ENCODE measurements around the gene STX18.

The STX18 gene

GRCh38 chr4:4395849-4396627 lies 145.8 kb downstream of the STX18 start:
- DNase-seq, result no peak

- no peak for DNase-seq
Measured at GRCh38 chr4:4395371-4395770, 146.5 kb downstream of the STX18 start.

DNA sequence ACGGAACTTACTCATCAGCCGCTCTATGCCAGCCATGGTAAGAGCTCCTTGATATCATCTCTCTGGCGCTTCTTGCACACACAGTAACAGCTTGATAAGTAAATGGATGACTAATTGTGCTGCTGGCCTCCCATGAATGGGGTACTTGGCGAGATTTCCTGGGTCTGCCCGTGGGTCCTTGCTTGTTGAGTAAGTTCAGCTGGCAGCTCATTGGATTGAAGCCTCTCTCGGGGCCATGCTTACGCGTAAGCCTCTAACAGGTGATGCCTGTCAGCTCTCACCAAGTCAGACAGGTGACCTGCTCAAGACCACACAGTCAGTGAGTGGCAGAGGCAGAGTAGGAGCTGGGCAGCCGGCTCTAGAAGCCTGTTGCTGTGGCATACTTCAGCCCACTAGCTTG lies 147.2 kb downstream of the STX18 start:
- no peak for DNase-seq

DNA sequence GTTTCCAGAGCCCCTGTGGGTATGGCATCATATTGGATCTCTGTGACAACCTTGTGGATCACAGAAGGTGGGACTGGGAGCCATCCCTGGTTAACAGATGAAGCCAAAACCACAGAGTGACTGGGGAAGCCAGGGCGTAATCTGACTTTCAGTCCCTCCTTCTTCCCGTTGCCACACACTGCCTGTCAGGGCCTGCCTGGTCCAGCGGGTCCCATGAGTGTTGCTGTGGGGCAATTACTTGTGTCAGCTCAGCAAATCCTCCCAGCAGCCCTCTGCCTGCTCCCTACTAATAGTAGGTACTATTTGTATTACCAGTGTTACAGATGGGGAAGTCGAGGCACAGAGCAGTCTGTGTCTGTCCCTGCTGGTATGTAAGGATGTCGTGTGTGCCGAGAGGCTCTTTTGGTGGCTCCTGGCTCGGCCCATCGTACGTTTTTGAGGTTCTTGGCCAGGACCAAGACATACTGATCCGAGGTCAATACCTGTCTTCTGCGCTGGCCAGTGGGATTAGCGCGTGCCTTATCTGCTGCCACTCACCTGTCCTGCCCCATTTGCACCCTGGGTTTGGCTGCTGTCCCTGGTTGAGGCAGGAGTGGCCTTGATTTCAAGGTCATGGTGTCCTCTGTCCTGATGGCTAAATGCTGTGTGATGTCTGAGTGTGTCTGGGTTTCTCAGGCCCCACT lies 149.2 kb downstream of the STX18 start:
- DNase-seq, result no peak

- no peak for DNase-seq
Measured at GRCh38 chr4:4391866-4392265, 150.0 kb downstream of the STX18 start.

- no peak for DNase-seq
Measured at GRCh38 chr4:4390515-4391240, 151.2 kb downstream of the STX18 start.

- no peak for DNase-seq
Measured at GRCh38 chr4:4390046-4390445, 151.8 kb downstream of the STX18 start.

DNA sequence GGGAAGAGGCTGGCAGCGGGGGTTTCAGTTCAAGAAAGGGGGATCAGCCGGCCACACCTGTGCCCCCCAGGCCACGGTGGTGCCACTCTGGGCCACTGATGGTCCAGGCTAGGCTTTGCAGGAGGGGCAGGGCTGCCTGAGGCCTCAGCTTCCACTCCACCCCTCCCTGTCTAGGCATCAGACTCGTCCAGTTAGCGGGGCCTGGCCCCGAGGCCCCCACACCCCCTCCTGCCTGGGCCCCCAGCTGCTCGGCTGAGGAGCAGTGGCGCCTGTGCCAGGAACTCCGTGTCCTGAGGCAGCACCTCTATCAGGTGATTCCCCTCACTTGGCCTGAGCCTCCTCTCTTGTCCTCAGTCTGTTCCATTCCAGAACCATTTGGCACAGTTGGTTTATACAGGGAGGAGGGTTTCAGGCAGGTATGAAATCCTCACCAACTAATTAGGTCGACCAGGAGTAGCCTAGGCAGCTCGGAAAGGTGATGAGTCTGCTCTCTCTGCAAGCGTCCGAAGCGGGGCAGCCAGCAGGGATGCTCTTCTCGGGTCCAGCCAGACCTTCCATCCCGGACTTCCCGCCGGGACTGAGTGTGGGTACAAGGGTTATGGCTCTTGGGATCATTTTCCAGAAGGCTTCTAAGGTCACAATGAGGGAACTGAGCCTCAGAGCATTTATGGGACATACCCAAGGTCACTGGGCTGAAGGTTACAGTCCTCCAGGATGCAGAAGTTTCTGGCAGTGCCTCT lies 152.8 kb downstream of the STX18 start:
- no peak for DNase-seq

DNA sequence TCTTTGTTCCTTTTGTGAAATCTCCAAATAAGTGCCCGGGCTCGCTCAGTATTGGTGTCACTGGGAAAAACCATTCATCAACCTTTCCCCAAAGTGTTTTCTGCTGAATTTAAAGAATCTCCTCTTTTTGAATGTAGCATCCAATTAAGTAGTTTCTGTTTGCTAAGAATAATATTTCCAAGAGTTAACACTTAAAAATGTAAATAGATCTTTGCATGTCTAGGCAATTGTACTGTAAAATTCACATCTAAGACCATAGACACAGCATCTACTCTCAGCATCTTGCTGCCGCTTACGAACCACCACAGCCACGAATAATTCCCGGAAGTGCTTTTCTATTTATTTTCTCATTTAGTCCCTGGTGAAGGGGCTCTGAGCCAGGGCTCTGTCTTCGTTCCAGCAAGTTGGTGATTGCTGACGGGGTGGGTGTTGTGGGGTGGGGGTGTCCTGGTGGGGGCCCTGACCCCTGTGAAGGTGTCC lies 153.5 kb downstream of the STX18 start:
- DNase-seq, result no peak

- no peak for DNase-seq
Measured at GRCh38 chr4:4387531-4388310, 154.1 kb downstream of the STX18 start.

DNA sequence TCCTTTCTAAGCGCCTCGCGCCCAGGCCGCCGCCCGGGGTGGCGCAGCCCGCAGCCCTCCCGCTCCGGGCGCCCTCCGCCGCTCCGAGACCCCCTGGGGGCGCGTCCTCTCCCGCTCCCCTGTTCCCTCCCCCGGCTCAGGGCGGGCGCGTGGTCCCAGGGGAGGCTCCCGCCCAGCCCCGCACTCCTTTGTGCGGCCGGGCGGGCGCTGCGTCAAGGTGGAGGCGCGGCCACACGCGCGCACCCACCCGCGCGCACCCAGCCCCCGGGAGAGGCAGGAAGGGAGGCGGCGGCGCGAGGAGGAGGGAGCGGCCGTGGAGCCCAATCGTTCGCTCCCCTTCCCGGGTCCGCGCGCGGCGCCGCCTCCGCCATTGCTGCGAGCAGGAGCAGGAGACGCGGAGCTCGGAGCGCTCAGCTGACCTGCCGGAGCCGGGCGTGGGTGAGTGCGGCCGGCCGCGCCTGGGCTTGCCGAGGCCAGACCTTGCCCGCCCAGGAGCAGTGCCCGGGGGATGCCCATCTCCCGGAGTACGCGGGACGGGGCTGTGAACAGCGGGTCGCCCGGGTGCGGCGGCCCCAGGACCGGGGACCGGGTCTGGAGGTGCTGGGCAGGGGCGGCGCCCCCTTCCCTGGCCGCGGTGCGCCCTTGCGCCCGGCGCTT lies 155.0 kb downstream of the STX18 start, which contains the start of gene NSG1:
NSG1 (plus strand) TSS at position 367 of the 657 bp plus-strand sequence. CDS start 528 bp downstream, outside the sequence.
- DNase-seq, result peak; percentile 37

DNA sequence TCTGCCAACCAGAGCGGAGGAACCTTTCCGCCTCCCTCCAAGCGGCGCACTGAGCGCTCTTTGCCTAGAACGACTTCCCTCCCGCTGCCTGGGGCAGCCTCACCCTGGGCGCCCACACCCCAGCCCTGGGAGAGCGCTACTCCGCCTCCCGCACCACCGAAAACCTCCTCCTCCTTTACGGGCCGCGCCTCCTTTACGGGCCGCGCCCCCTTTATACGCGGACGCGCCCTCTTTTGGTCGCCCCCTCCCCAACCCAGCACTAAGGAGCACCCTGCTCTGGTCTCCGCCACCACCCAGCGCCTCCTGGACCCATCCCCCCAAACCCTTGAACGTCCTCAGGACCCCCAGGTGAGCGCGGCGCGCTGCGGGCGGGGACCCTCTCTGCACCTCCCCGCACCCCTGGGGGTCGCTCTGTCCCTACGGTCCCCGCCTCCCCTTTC lies 155.5 kb downstream of the STX18 start:
- DNase-seq, result peak; percentile 52

GRCh38 chr4:4385729-4386295 lies 156.0 kb downstream of the STX18 start:
- DNase-seq, result no peak

DNA sequence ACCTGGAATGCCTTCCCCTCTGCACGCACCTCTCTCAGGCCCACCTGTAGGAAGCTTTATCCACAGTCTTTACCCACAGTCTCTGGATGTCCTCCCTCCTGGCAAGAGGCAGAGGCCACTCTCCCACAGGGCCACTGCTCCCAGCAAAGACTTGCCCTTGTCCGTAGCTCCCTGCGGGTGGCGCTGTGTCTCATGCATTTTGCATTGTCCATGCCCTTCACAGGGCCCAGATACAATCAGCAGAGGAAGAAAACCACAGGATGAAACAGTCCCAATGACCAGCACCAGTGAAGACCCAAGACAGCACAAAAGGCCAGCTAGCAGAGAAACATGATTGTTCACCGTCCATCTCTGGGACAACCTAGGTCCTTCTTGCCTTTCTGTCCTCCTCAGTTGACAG lies 157.0 kb downstream of the STX18 start:
- DNase-seq, result no peak

DNA sequence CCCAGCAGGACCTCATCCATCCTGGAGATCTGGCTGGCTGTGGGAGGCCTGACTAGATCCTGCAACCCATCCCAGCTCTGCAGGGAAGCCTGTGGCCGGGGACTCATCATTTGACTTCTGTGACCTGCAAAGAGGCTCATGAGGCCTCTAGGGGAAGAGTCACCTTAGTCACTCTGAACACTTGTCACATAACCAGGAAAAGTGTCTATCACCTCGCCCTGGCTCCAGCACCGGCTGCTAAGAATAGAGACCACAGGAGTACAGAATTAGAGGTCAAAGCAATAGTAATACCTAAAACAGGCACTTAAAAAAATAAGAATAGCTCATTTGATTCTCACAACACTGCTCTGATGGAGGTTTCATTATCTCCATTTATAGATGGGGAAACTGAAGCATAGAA lies 158.8 kb downstream of the STX18 start:
- no peak for DNase-seq

DNA sequence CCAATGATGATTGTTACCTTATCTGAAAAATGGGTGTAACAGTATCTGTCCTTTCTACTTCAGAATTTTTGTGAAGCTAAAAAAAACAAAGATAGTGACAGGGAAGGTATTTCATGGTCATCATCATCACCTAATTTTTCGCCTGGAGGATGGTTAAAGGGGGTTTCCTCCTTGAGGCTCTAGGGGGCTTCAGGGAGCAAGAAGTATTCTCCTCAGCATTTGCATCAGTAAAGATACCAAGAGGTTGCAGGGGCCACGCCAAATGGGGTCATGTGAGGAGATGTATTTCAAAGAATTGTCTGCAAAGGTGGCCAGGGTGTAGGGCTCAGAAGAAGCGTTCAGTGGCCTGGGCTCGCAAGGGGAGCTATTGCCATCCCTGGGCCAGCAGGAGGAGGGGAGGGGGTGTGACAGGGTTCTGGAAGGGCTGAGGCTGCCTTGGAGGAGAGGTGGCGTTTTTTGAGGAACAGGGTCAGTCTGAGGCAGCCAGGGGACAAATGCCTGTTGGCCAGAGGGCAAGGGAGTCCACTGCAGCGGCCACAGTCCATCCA lies 162.2 kb downstream of the STX18 start:
- no peak for DNase-seq

DNA sequence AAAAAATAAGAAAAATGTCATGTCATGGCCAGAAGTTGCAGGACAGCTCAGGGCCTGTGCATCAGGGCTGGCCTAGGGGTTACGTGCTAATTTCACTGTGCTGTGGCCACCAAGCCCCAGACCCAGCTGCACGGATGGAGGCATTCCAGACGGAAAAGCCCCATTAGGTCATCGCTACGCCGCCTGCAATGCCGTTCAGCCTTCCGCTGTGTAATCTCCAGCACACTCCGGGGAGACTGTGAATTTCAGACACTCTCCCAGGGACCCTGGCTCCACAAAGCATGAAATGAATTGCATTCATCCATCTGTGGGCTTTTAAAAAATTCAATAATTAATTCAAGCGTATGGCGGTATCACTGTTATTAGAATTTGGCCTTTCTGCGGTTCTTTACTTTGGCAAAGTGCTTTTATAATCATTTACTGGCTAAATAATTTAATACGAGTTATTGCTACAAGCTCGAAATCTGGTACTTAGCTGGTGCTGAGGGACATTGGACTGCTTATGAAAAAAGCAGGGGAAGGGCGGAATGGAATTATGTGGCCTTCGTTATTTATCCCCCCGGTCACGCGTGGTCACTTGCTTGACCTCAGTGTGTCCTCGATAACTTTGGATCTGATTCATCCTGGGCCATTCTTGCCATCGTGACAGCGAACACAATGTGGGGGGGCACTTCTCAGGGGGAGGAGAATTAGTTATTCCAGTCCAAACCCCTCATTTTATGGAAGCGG lies 164.0 kb downstream of the STX18 start:
- DNase-seq, result no peak

- no peak for DNase-seq
Measured at GRCh38 chr4:4377191-4377590, 164.7 kb downstream of the STX18 start.

DNA sequence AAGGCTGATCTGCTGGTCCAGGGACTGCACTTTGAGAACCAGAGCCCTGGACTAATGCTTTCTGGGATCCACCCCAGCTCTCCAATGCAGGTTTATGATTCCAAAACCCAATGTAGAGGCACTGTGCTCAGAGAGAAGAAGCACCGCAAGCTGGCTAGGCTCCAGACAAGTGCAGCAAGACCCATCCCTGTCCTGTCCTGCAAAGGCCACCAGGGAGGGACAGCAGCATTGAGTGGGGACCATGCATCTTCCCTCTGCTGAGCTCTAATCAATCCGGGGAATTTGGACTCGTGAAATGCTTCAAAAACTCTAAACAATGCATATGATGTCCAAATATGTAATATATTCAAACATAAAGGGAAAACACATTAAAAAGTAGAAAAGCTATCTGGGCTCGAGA lies 165.8 kb downstream of the STX18 start:
- no peak for DNase-seq

Data from NCI-H510A (cell line).